ENCODE measurements around the gene MCTP2.
"Not testable (repeated sequence)": the region's sequence is repeated elsewhere in the genome, so short reads cannot be mapped to it uniquely, and the experiment has no call there.

The MCTP2 gene

GRCh38 chr15:94237903-94238302, 6.5 kb downstream of the MCTP2 start:
- DNase-seq = no peak

- DNase-seq = peak; percentile 6
These were observed 7.3 kb downstream of the MCTP2 start for GRCh38 chr15:94238539-94239118.

GRCh38 chr15:94239474-94239873, 8.1 kb downstream of the MCTP2 start:
- no peak for DNase-seq

- DNase-seq = no peak
These were observed 9.1 kb downstream of the MCTP2 start for GRCh38 chr15:94240480-94240879.

GRCh38 chr15:94242257-94242656, 10.9 kb downstream of the MCTP2 start:
- no peak for DNase-seq

GRCh38 chr15:94243003-94243402, 11.6 kb downstream of the MCTP2 start:
- not testable (repeated sequence) for DNase-seq

GRCh38 chr15:94243418-94243817, 12.1 kb downstream of the MCTP2 start:
- DNase-seq = no peak

- peak; percentile 9 for DNase-seq
These were observed 14.7 kb downstream of the MCTP2 start for GRCh38 chr15:94246016-94246415.

GRCh38 chr15:94247789-94248638, 16.7 kb downstream of the MCTP2 start:
- no peak for DNase-seq

GRCh38 chr15:94250801-94251200, 19.4 kb downstream of the MCTP2 start:
- DNase-seq = no peak

- no peak for DNase-seq
These were observed 20.9 kb downstream of the MCTP2 start for GRCh38 chr15:94252223-94252766.

- DNase-seq = no peak
These were observed 21.6 kb downstream of the MCTP2 start for GRCh38 chr15:94252906-94253491.

- DNase-seq = no peak
These were observed 22.4 kb downstream of the MCTP2 start for GRCh38 chr15:94253742-94254141.

- DNase-seq = no peak
These were observed 24.2 kb downstream of the MCTP2 start for GRCh38 chr15:94255540-94255939.

- DNase-seq = no peak
These were observed 25.1 kb downstream of the MCTP2 start for GRCh38 chr15:94256511-94256910.

- DNase-seq = not testable (repeated sequence)
These were observed 26.4 kb downstream of the MCTP2 start for GRCh38 chr15:94257776-94258175.

GRCh38 chr15:94258246-94258645, 26.9 kb downstream of the MCTP2 start:
- no peak for DNase-seq

GRCh38 chr15:94259121-94259751, 27.9 kb downstream of the MCTP2 start:
- DNase-seq = no peak

GRCh38 chr15:94259863-94260262, 28.5 kb downstream of the MCTP2 start:
- no peak for DNase-seq

- no peak for DNase-seq
These were observed 30.8 kb downstream of the MCTP2 start for GRCh38 chr15:94262201-94262600.

- DNase-seq = no peak
These were observed 32.2 kb downstream of the MCTP2 start for GRCh38 chr15:94263341-94264273.

- no peak for DNase-seq
These were observed 33.6 kb downstream of the MCTP2 start for GRCh38 chr15:94265009-94265408.

Data from NCI-H510A (cell line).